Measurements from ENCODE around the gene SPARCL1.

- TF ChIP-seq CTCF (conservative IDR thresholded peaks at IDR 0.05; ENCODE audit: low read length) (no peak), EZH2phosphoT487 (IDR thresholded peaks at IDR 0.05; ENCODE audit: borderline replicate concordance, low read depth, low read length) (no peak)
Measured at GRCh38 chr4:87559090-87559837, 30.1 kb upstream of the SPARCL1 start.

Measured in OCI-LY7 (cell line).